GM11168 (cell line): ENCODE measurements around the gene MME.
"Not testable (repeated sequence)": the region's sequence is repeated elsewhere in the genome, so short reads cannot be mapped to it uniquely, and the experiment has no call there.

Source experiments
- in situ Hi-C: fragments of 300-500 bp; cut with MboI; formaldehyde crosslinking; loops from one replicate; pipeline ENCODE4 v1.12.0; 2022; ENCODE audit warnings: low sequenced_read_pairs; ENCODE audit not compliant: unreplicated experiment

The MME gene

GRCh38 chr3:155080692-155081091 is 573 bp downstream of the MME start:
- in situ Hi-C loops: no loop called here

DNA sequence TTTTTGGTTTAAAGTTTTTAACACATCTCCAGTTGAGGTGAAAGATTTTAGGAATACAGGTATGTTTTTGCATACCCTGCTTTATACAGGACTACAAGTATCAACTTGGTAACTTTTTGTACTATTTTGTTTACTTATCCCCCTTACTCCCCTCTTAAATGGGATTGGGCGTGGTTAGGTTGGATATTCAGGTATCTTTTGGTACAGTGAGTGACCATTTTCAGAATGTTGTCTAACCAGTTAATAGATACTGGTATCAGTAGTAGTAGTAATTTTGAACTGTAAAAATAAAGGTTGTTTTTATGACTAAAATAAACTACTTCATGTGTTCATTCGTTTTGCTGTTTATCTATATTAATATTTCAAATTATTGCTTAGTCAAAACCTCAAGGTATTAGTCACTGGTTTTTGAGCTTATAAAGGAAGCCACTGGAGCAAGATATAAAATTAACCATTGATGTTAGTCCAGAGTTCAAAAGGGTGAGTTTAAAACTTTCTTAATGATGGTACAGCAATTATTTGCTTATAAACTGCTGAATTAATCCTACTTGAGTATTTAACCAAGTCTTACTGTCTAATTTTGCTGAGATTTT is 3.3 kb downstream of the MME start:
- in situ Hi-C loops: no loop called here

DNA sequence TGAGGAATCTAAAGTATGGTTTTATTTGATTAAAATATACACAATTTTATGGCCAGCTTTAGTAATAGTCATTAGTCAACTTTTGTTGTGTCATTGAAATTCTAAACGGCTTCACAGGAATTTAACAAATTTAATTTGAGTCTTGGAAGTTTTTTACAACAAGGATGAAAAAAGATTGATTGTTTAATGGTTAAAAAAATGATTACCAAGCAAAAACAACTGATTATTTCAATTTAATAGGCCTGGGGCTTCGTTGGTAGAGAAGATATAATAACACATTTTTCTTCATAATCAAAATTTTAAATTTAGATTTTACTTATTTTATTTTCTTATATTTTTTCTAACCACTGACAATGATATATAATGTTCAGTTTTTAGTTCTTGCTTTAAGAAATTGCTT is 4.4 kb downstream of the MME start:
- in situ Hi-C loops: no loop called here

- in situ Hi-C loops: no loop called here
These were observed 5.9 kb downstream of the MME start for GRCh38 chr3:155086051-155086450.

DNA sequence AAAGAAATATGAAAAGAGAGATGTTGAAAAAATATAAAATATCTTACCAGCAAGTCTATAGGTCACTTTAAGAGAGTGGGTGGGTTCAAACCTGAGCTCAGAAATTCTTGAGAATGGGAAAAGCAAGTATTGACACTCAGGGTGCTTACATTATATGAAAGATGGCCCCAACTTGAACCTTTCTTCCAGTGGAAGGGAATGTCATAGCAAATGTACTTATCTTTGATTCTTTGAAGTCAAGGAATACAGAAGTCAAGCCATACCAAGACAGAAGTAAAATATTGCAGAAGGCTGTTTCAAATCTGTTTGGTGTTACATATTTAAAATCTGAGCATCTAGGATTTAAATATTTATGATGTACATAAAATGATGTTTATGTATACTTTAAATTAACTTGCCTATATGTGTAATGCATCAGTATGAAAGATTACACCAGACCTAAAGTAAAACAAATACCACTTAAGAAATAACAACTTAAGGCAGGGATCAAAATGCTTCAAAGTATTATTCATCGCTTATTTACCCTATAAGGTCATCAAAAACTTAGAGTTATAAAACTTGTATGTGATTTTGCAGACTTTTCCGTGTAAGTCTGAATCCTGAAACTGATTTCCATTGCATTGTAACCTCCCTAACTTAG is 8.7 kb downstream of the MME start:
- in situ Hi-C loops: no loop called here

DNA sequence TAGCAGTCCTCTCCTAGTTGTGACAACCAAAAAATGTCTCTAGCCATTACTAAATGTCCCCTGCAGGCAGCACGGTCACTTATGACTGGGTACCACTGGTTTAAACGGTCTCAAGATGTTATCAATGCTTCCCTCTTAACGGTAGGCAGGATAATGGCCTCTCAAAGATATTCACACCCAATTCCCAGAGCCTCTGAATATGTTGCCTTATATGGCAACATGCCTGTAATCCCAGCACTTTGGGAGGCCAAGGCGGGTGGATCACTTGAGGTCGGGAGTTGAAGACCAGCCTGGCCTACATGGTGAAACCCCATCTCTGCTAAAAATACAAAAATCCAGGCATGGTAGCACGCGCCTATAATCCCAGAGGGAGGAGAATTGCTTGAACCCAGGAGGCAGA is 9.4 kb downstream of the MME start:
- in situ Hi-C loops: no loop called here

DNA sequence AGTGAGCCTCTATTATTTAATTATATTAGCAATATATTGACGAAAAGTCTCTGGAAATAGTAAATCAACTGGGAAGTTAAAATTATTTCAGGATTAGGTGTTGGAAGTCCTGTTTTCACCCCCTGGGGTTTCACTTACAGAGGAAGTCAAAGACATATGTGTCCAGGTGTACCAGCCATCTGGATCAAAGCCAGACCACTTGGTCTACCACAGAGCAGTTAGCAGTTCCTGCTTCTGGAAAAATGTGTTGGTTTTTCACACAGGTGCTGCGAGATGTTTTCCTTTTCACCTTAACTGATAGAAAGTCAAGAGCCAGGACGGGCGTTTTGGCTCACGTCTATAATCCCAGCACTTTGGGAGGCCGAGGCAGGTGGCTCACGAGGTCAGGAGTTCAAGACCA is 13.1 kb downstream of the MME start:
- in situ Hi-C loops: no loop called here

DNA sequence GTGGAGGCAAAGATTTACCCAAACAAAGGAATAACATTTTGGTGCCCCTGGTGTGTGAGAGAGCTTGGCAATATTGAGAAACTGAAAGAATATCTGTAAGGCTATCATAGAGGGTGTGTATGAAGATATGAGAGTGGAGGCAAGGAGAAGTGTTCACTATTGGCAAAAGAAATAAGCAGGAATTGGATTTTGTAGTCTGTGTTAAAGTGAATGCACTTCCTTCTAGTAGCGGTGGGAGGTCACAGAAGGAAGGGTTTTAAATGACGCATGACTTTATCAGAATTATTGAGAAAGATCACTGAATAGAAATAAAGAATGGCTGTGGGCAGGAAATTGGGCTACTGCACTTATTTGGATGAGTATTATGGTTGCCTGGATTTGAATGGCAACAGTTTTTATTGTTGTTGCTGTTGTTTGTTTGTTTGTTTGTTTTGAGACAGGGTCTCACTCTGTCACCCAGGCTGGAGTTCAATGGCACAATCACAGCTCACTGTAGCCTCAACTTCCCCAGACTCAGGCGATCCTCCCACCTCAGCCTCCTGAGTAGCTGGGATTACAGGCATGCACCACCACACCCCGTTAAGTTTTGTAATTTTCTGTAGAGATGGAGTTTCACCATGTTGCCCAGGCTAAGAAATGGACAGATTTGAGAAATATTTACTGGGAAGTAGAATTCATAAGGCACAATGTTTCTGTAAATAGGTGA is 16.3 kb downstream of the MME start:
- in situ Hi-C loops: no loop called here

DNA sequence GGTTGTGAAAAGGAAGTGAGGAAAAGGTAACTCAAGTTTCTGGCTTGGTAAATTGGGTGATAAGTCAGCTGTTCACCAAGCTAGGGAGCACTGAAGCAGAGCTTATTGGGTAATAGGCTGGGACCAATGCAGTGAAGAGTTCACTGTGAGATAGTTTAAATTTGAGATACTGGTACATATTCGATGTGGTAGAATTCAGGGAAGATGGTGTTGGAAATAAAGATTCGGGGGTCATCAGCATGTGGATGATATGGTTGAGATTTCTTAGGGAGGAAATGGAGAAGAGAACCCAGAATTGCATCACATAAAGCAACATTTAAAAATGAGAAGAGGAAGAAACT is 16.9 kb downstream of the MME start:
- in situ Hi-C loops: no loop called here

GRCh38 chr3:155101398-155101797 is 21.3 kb downstream of the MME start:
- in situ Hi-C loops: no loop called here

GRCh38 chr3:155102329-155102728 is 22.2 kb downstream of the MME start:
- in situ Hi-C loops: no loop called here

DNA sequence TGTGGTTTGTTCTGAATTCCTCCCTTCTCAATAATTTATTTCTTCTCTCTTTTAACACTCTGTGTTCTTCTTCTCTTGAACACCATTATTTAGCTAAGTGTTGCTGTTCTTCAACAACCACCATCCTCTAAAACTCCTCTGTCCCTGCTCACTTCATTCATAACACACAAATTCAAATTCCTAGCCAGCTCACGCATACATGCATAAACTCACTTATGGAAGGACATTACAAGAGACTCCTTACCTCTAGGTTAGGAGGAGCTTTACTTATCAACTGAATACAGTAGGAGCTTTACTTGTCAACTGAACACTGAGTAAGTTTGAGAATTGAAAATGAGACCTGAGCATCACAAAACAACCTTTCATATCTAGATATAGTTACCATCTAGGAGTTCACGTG is 23.6 kb downstream of the MME start:
- in situ Hi-C loops: no loop called here

GRCh38 chr3:155106119-155106518 is 26.0 kb downstream of the MME start:
- in situ Hi-C loops: no loop called here

GRCh38 chr3:155110022-155110421 is 29.9 kb downstream of the MME start:
- in situ Hi-C loops: no loop called here

- in situ Hi-C loops: no loop called here
These were observed 31.1 kb downstream of the MME start for GRCh38 chr3:155110996-155111901.

DNA sequence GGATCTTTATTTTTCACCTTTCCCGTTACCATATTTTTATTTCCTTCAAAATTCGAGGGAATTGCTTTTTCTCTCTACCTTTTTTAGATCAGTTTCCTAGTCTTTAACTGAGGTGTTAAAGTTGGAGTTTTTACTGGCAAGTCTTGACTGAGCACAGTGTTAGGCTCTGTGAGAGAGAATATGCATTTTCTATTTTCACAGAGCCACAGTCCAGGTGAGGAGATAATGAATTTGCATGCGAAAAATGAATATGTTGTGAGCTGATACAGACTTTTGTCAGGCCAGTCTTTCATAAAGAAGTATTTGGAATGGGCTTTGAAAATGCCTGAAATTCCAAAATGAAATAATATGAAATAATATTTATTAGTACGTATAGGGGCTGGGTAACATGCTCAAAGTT is 31.9 kb downstream of the MME start:
- in situ Hi-C loops: no loop called here

- in situ Hi-C loops: no loop called here
These were observed 32.7 kb downstream of the MME start for GRCh38 chr3:155112661-155113389.

DNA sequence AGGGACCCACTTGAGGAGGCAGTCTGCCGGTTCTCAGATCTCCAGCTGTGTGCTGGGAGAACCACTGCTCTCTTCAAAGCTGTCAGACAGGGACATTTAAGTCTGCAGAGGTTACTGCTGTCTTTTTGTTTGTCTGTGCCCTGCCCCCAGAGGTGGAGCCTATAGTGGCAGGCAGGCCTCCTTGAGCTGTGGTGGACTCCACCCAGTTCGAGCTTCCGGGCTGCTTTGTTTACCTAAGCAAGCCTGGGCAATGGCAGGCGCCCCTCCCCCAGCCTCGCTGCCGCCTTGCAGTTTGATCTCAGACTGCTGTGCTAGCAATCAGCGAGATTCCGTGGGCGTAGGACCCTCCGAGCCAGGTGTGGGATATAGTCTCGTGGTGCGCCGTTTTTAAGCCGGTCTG is 44.6 kb downstream of the MME start:
- in situ Hi-C loops: not testable (repeated sequence)

- in situ Hi-C loops: no loop called here
These were observed 49.3 kb downstream of the MME start for GRCh38 chr3:155129396-155129795.

GRCh38 chr3:155130001-155130400 is 49.9 kb downstream of the MME start:
- in situ Hi-C loops: no loop called here
